Activated CD8-positive, alpha-beta memory T cell treated with anti-CD3 and anti-CD28 coated beads, Interleukin-2, amount 10 ng/mL, durations not matched to agents 7 days and 5 days (primary cell): Measurements from ENCODE around the gene CAMKV. TPM values are rescaled to one million over a fixed set of nuclear protein-coding genes. Genes with fewer than 3 reads are reported as not detected.
"Not testable (repeated sequence)": the region's sequence is repeated elsewhere in the genome, so short reads cannot be mapped to it uniquely, and the experiment has no call there.

Experiments
- ATAC-seq: fragments of 150-1000 bp; cut with Tn5 transposase; one replicate; pipeline ENCODE4 v1.10.0; 2021; ENCODE audit warnings: moderate library complexity
- CTCF ChIA-PET: fragments of 350-600 bp; sonication (Branson Sonifier 250); formaldehyde crosslinking; loops from one replicate; lab custom pipeline; 2021; ENCODE audit warnings: antibody characterized with exemption; lab: Charles Lee
- DNase-seq: peaks from one replicate; pipeline ENCODE4 v3.0.0-alpha.2; 2020
- H3K27ac Mint-ChIP-seq: one replicate; pipeline ENCODE4 v1.8.0; 2021; ENCODE audit warnings: mild to moderate bottlenecking, mixed read lengths
- H3K27me3 Mint-ChIP-seq: one replicate; pipeline ENCODE4 v1.8.0; 2021; ENCODE audit warnings: mixed read lengths
- H3K36me3 Mint-ChIP-seq: one replicate; pipeline ENCODE4 v1.8.0; 2021; ENCODE audit warnings: mild to moderate bottlenecking, mixed read lengths
- H3K4me1 Mint-ChIP-seq: one replicate; pipeline ENCODE4 v1.8.0; 2021; ENCODE audit warnings: mixed read lengths
- H3K4me3 Mint-ChIP-seq: one replicate; pipeline ENCODE4 v1.8.0; 2021; ENCODE audit warnings: mild to moderate bottlenecking, moderate library complexity, mixed read lengths
- H3K9me3 Mint-ChIP-seq: one replicate; pipeline ENCODE4 v1.8.0; 2022; ENCODE audit warnings: low read depth, mixed read lengths
- total RNA-seq, 2 experiments: library from RNA; stranded (reverse); gene quantifications; one replicate each; pipeline ENCODE4 v1.2.3, GENCODE V29; 2021

Gene CAMKV
- not detected for total RNA-seq

DNA sequence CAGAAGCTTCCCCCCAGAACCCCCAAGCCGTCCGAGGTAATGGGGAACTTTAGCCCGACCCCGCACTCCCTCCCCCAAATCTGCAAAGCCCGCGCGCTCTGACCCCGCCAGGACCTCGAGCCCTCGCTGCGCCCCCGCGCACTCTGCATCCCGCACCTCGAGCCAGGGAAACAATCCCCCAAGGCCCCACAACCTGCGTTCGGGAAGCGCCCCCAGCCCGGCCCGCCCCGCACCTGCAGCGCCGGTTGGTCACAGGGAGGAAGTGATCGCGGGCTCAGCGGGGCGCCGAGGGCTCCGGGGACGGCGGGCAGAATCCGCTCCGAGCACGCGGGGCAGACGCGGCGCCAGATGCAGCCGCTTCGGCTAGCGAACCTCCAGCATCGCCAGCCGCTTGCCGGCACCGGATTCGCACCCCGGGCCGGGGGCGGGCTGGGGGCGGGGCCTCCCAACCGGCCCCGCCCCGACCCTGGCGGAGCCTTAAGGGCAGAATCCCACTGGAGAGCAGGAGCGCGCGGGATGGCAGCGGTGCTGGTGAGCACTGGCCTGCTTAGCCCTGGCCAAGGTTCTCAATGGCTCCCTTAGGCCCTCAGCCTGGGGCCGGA lies at the start of gene CAMKV:
Gene CAMKV, minus strand, starts transcription at position 382 of the 602 bp plus-strand sequence. CDS start 7,518 bp downstream, outside the sequence.
- ATAC-seq (peak; percentile 71), DNase-seq (no peak)
- CTCF ChIA-PET = no interaction called here
- Mint-ChIP-seq H3K4me1 (no peaks in the 10 kb centered on the region), H3K27me3 (peaks cover 55% of the 10 kb centered on the region), H3K9me3 (no peaks in the 10 kb centered on the region), H3K36me3 (no peaks in the 10 kb centered on the region), H3K4me3 (no peak within 1 kb of the TSS), H3K27ac (no peak within 1 kb of the TSS)

DNA sequence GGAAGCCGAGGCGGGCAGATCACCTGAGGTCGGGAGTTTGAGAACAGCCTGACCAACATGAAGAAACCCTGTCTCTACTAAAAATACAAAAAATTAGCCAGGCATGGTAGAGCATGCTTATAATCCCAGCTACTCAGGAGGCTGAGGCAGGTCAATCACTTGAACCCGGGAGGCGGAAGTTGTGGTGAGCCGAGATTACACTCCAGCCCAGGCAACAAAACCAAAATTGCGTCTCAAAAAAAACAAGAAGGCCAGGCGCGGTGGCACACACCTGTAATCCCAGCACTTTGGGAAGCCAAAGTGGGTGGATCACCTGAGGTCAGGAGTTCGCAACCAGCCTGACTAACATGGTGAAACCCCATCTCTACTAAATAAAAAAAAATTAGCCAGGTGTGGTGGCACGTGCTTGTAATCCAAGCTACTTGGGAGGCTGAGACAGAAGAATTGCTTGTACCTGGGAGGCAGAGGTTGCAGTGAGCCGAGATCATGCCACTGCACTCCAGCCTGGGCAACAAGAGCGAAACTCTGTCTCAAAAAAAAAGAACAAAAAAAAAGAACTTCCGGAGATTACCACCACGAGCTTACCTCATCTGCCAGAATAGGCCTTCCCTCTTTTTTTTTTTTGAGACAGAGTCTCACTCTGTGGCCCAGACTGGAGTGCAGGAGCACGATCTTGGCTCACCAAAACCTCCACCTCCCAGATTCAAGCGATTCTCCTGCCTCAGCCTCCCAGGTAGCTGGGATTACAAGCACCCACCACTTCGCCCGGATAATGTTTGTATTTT lies 48.3 kb upstream of the CAMKV start:
- peak overlapping the region; percentile 40 for H3K27ac Mint-ChIP-seq
- H3K4me1 Mint-ChIP-seq, H3K4me3 Mint-ChIP-seq, H3K27me3 Mint-ChIP-seq, H3K36me3 Mint-ChIP-seq, DNase-seq, H3K9me3 Mint-ChIP-seq: not testable (repeated sequence)
- ATAC-seq = peak; percentile 39
- CTCF ChIA-PET = interaction anchor here (1.1 kb wide), 1 partner anchor 19 kb away, joined by 3 read pairs; no protein-coding TSS in a partner anchor

DNA sequence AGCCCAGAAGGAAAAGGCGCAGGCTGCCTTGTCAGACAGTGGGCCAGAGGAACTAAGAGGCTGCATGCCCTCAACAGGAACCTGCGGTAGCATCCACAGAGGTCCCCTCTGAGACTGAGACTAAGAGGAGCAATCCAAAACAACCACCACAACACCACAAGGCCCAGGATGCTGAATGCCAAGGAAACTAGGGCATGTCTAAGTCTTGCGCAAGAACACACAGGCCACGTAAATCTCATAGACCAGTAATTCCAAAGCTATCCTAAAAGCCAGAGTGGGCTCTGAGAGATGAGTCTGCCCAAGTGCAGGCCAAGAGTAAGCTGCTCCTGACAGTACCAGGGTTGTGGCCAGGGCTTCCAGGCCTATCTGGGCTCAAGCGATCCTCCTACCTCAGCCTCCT lies 47.0 kb upstream of the CAMKV start:
- no peaks in the 10 kb centered on the region for H3K27me3 Mint-ChIP-seq
- H3K27ac Mint-ChIP-seq = no peak overlapping the region
- DNase-seq (no peak), ATAC-seq (no peak)
- H3K36me3 Mint-ChIP-seq = peaks cover 1% of the 10 kb centered on the region
- H3K4me3 Mint-ChIP-seq = no peak overlapping the region
- peaks cover 2% of the 10 kb centered on the region for H3K4me1 Mint-ChIP-seq
- no peaks in the 10 kb centered on the region for H3K9me3 Mint-ChIP-seq
- CTCF ChIA-PET = no interaction called here

DNA sequence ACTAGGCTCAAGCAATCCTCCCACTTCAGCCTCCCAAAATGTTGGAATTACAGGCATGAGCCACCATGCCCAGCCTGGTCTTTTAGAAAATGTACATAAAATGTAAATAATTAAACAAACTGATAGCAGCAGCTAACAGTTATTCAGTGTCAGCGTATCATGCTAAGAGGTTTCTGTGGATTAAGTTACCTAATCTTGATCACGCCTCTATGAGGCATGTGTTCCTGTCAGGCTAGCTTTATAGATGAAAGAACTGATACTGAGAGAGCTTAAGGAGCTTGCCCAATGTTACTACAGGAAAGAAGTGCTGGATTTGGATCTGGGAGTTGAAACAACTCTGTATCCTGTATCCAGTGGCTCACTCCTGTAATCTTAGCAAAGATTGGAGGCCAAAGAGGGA lies 45.2 kb upstream of the CAMKV start:
- Mint-ChIP-seq H3K4me3 (no peak overlapping the region), H3K4me1 (peaks cover 2% of the 10 kb centered on the region), H3K36me3 (peaks cover 1% of the 10 kb centered on the region), H3K27ac (no peak overlapping the region), H3K9me3 (no peaks in the 10 kb centered on the region), H3K27me3 (no peaks in the 10 kb centered on the region)
- ATAC-seq (no peak), DNase-seq (no peak)
- CTCF ChIA-PET = no interaction called here

GRCh38 chr3:49912881-49913281 lies 43.2 kb upstream of the CAMKV start:
- no peak for ATAC-seq
- no peak for DNase-seq
- Mint-ChIP-seq H3K9me3 (no peaks in the 10 kb centered on the region), H3K27ac (no peak overlapping the region), H3K4me3 (no peak overlapping the region), H3K27me3 (no peaks in the 10 kb centered on the region), H3K4me1 (no peaks in the 10 kb centered on the region), H3K36me3 (peaks cover 1% of the 10 kb centered on the region)
- CTCF ChIA-PET = interaction anchor here (1.0 kb wide), 1 partner anchor 8 kb away, joined by 3 read pairs; no protein-coding TSS in a partner anchor

DNA sequence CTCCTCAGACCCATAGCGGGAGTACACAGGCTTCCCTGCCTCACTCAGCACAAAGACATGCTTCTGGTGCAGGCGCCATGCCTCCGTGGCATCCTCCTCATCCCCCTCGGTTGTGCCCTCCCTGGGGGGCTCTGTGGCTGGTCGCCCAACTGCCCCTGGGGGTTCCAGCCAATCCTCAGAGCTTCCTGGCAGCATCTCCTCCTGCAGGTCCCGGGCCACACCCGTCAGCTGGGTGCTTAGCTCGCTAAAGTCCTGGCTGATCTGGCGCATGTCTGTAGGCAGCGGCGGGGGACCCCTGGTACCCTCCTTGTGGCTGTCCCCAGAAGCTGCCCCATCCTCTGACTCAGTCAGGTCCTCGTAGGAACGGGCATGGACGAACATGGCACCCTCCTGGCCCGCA lies 41.9 kb upstream of the CAMKV start:
- Mint-ChIP-seq H3K4me3 (no peak overlapping the region), H3K27ac (no peak overlapping the region), H3K4me1 (peaks cover 4% of the 10 kb centered on the region), H3K36me3 (no peaks in the 10 kb centered on the region), H3K27me3 (no peaks in the 10 kb centered on the region), H3K9me3 (no peaks in the 10 kb centered on the region)
- CTCF ChIA-PET = no interaction called here
- no peak for DNase-seq
- ATAC-seq = no peak

- Mint-ChIP-seq H3K27me3 (no peaks in the 10 kb centered on the region), H3K36me3 (no peaks in the 10 kb centered on the region), H3K9me3 (no peaks in the 10 kb centered on the region), H3K4me3 (no peak overlapping the region), H3K4me1 (peaks cover 9% of the 10 kb centered on the region), H3K27ac (no peak overlapping the region)
- ATAC-seq (no peak), DNase-seq (no peak)
- CTCF ChIA-PET = interaction anchor here (0.7 kb wide), 1 partner anchor 18 kb away, joined by 3 read pairs; the partner anchor contains the start of gene MON1A
Measured at GRCh38 chr3:49911124-49911420, 41.4 kb upstream of the CAMKV start.

GRCh38 chr3:49910409-49911123 lies 40.9 kb upstream of the CAMKV start:
- Mint-ChIP-seq H3K27ac (no peak overlapping the region), H3K4me3 (no peak overlapping the region), H3K9me3 (no peaks in the 10 kb centered on the region), H3K27me3 (no peaks in the 10 kb centered on the region), H3K36me3 (no peaks in the 10 kb centered on the region), H3K4me1 (peaks cover 14% of the 10 kb centered on the region)
- DNase-seq = no peak
- CTCF ChIA-PET = interaction anchor here (0.7 kb wide), 1 partner anchor 19 kb away, joined by 3 read pairs; the partner anchor contains the start of gene MON1A
- ATAC-seq = no peak

- H3K4me1 Mint-ChIP-seq = peaks cover 29% of the 10 kb centered on the region
- CTCF ChIA-PET = interaction anchor here (1.3 to 4.0 kb wide), 2 partner anchors 31 to 106 kb away, joined by 4 to 25 read pairs; partner anchors contain the start of genes INKA1 and RBM6
- no peak overlapping the region for H3K27ac Mint-ChIP-seq
- no peaks in the 10 kb centered on the region for H3K9me3 Mint-ChIP-seq
- no peak for ATAC-seq
- peaks cover 2% of the 10 kb centered on the region for H3K36me3 Mint-ChIP-seq
- no peak overlapping the region for H3K4me3 Mint-ChIP-seq
- no peak for DNase-seq
- no peaks in the 10 kb centered on the region for H3K27me3 Mint-ChIP-seq
Measured at GRCh38 chr3:49908373-49909199, 38.9 kb upstream of the CAMKV start.

GRCh38 chr3:49906073-49906743 lies 36.5 kb upstream of the CAMKV start:
- no peaks in the 10 kb centered on the region for H3K27me3 Mint-ChIP-seq
- no peaks in the 10 kb centered on the region for H3K9me3 Mint-ChIP-seq
- ATAC-seq (peak; percentile 34), DNase-seq (peak; percentile 70)
- H3K27ac Mint-ChIP-seq = peak overlapping the region; percentile 71
- peaks cover 35% of the 10 kb centered on the region for H3K4me1 Mint-ChIP-seq
- peak overlapping the region; percentile 54 for H3K4me3 Mint-ChIP-seq
- CTCF ChIA-PET = interaction anchor here (0.7 to 4.0 kb wide), 12 partner anchors 13 to 103 kb away, joined by 3 to 25 read pairs (median 3); partner anchors contain the start of genes INKA1, MON1A, RBM6 and UBA7
- peaks cover 2% of the 10 kb centered on the region for H3K36me3 Mint-ChIP-seq

- not testable (repeated sequence) for H3K36me3 Mint-ChIP-seq, H3K27me3 Mint-ChIP-seq, H3K9me3 Mint-ChIP-seq, ATAC-seq, DNase-seq
- Mint-ChIP-seq H3K4me1 (peaks cover 35% of the 10 kb centered on the region), H3K4me3 (peak overlapping the region; percentile 96), H3K27ac (peak overlapping the region; percentile 93)
- CTCF ChIA-PET = interaction anchor here (0.9 to 4.0 kb wide), 5 partner anchors 9 to 350 kb away, joined by 3 to 25 read pairs (median 3); partner anchors contain the start of genes BSN and INKA1
Measured at GRCh38 chr3:49904448-49904847, 34.7 kb upstream of the CAMKV start.
